ENCODE data around the gene ZNF780A.
"Not testable (repeated sequence)": the region's sequence is repeated elsewhere in the genome, so short reads cannot be mapped to it uniquely, and the experiment has no call there.

The ZNF780A gene

DNA sequence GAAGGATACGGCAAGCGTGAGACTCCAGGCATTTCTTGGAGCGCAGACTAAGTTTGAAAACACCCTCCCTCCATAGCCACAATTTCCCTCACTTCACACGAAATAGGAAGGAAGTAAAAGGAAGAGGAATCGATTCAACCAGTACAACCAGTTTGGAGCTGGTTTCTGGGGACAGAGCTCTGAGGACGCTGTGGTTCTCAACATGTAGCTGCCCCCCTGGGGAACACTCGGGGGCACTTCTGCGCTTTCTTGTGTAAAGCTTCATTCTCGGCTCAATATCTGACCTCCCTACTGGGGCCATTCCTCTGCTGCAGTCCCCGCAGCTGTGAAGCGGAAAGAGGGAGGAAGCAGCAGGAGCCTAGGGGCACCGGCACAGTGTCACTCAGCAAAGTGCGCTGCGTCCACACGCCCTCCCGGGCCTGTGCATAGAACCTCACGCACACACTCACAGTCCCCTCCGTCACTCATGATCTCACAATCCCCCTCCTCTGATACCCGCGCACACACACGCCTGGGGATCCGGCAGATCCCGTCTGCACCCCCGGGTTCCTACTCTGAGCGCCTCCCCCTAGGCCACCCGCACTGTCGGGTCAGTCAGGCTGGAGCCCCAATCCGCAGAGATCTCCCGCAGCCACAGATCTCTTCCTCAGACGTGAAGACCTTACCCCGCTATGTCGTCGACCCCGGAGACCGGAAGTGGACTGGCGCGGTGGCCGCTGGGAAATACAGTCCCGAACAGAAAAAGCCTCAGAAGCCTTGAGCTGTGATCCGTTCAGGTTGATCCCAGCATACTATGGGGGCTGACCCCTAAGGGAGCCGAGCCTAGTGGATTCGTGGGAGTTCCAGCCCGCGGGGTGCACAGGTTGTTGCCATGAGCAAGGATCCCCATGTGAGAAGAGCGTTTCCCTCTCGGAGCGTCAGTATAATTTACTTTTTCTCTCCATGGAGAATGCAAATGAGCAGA is at the start of gene ZNF780A:
ZNF780A (minus strand) TSS at position 703 of the 964 bp plus-strand sequence. CDS start 6,190 bp downstream, outside the sequence.
- peak; percentile 53 for DNase-seq

DNA sequence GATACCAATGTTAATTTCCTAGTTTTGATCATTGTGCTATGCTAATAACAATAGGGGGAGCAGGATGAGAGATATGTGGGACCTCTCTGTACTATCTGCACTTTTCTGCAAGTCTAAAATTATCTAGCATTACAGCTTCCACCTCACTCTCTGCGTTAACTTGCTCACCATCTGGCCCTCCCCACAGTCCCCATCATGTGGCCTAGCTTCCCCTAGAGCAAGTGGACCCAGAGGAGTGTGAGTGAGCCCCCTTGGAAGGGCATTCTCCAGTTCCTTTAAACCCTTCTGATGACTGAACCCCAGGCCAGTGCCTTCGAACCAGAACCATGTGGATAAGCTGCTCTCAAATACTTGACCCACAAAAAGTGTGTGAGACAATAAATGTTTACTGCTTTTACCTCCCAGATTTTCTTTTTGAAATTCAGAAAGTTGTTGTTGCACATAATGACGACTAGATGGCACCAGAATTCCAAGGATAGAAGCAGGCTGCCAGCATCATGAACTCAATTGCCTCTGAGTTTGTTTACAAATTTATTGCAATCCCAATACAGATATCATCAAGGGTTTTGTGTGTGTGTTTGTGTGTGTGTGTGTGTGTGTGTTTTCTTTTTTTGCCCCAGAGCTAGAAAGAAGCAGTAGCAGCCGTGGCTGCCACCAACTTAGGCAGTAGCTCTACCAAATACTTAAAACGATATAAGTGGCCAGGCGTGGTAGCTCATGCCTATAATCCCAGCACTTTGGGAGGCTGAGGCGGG is 49.0 kb upstream of the ZNF780A start:
- DNase-seq: no peak

DNA sequence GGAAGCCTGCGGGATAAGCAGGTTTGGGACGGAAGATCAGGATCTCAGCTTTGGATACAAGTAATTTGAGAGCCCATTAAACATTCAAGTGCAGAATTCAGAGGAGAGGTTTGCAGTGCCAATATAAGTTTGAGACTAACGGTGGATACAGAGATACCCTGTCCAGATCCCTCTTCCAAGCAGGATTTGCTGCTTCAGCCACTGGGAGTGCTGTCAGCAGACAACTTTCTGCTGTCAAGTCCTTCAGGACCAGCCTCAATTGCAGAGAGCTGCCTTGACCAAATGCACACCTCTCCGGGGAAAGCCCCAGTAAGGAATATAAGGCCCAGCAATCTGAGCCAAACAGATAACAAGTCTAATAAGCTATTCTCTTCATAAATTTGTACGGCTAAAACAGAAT is 46.1 kb upstream of the ZNF780A start:
- no peak for DNase-seq

DNA sequence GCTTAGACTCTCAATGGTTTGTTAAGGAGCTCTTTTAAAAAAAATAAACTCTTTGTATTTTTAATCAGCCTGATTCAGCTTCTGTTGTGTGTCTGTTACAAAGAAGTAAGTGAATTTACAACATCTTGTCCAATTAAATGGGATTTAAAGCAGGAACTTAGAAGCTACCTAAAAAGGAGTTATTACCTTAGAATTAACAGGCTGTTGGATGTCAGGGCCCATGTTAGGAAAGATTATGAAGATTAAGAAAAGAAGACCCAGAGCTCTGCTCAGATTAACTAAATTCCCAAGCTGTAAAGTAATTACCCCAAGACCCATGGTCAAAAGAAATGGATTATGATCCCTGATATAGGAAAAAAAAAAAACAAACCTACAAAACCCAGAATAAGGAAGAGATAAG is 44.1 kb upstream of the ZNF780A start:
- no peak for DNase-seq

DNA sequence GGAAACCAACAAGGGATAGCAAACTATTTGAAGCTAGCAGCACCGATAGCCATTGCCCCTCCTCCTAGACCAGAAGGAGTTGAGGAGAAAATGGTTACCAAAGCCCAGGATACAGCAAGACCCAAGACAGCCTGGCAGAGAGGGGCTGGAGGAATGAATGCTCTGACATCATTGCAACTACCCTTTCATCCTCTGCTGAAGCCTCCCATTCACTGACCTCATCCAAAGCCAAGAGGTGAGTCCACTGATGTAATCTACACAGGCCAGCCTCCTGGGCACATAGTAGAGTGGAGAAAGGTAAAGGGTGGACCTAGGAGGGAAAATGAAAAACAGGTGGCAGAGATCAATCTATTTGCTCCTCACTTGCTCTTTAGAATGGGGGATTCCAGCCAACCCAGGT is 42.7 kb upstream of the ZNF780A start:
- no peak for DNase-seq

DNA sequence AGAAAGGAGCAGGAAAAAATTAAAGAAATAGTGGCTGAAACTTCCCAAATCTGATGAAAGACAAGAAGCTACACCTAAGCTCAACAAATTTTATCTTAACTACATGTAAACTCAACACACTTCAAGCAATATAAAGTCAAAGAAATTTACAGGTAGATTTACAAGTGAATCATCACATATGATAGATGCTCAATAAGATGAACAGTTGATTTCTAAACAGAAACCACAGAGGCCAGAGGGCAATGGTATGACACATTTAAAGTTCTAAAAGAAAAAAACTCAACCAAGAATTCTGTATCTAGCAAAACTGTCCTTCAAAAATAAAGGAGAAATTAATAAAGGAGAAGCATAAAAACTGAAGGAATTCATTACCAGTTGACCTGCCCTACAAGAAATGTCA is 39.3 kb upstream of the ZNF780A start:
- DNase-seq: no peak

DNA sequence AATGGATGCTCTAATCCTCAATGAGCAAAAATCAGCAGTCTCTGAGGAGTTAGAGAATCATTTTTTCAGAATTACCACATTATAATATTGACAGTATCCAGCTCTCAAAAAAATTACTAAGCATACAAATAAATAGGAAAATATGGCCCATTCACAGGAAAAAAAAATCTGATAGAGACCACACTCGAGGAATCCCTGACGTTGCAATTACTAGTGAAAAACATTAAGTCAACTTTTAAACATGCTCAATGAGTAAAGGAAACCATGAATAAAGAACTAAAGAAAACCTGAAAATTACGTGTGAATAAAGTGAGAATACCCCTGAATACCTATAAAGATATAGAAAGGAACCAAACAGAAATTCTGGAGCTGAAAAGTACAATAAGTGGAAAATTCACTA is 38.7 kb upstream of the ZNF780A start:
- no peak for DNase-seq

DNA sequence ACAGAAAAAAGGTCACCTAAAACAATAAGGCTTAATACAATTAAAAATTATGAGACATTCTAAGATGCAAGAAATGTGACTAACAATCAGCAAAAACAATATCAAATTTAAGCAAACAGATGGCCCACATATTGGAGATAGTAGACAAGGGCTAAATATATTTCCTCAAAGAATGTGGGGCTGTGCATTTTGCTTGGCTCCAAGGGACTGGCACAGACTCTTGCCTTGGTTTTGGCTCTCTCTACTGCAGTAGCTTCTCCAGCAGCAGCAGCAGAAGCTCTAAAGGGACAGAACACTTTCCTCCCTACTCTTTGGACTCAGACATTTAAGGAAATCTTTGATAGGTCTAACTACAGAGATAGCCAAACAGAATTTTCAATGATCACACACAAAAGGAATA is 38.2 kb upstream of the ZNF780A start:
- DNase-seq: no peak

DNA sequence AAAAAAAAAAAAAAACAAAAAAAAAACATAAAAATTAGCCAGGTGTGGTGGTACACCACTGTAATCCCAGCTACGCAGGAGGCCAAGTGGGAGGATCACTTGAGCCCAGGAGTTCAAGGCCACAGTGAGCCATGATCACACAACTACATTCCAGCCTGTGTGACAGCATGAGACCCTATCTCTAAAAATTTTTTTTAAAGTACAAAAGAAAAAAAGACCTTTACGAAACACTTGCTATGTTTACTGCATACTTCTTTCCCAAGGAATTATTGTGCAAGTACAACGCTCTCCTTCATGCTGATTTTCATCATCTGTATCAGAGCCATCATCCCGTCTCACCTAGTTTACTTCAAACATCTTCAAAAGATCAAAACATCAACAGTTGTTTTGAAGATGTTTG is 28.6 kb upstream of the ZNF780A start:
- DNase-seq: no peak

DNA sequence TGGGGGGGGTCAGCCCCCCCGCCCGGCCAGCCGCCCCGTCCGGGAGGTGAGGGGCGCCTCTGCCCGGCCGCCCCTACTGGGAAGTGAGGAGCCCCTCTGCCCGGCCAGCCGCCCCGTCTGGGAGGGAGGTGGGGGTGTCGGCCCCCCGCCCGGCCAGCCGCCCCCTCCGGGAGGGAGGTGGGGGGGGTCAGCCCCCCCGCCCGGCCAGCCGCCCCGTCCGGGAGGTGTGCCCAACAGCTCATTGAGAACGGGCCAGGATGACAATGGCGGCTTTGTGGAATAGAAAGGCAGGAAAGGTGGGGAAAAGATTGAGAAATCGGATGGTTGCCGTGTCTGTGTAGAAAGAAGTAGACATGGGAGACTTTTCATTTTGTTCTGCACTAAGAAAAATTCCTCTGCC is 27.9 kb upstream of the ZNF780A start:
- DNase-seq: not testable (repeated sequence)

DNA sequence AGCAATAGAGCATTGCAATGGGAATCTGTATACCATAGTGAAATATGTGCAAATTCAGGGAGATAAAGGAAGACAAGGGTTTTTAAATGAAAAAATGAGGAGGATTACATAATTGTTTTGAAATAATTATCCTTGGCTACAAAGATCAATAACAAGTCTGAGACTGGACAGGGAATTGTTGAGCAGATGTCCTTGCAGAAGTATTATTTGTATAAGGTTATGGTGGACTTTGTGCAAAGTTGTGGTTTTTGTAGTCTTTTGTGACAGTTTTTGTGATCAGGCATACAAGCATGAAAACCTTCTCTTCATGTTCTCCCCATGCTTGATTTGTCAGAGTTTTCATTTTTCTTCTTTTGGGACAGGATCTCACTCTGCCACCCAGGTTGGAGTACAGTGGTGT is 25.3 kb upstream of the ZNF780A start:
- no peak for DNase-seq

DNA sequence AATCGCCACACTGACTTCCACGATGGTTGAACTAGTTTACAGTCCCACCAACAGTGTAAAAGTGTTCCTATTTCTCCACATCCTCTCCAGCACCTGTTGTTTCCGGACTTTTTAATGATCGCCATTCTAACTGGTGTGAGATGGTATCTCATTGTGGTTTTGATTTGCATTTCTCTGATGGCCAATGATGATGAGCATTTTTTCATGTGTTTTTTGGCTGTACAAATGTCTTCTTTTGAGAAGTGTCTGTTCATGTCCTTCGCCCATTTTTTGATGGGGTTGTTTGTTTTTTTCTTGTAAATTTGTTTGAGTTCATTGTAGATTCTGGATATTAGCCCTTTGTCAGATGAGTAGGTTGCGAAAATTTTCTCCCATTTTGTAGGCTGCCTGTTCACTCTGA is 23.4 kb upstream of the ZNF780A start:
- not testable (repeated sequence) for DNase-seq

DNA sequence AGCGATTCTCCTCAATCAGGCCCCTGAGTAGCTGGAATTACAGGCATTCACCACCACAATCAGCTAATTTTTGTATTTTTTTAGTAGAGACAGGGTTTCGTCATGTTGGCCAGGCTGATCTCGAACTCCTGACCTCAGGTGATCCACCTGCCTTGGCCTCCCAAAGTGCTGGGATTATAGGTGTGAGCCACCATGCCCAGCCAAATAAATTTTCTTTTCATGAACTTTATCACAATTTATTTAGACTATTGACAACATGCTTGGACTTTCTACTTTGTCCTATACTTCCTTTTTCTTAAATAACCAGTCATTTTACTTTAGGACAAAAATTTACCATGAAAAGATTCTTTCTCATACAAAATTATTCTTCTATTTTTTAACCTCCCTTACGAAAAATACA is 21.5 kb upstream of the ZNF780A start:
- DNase-seq: not testable (repeated sequence)

DNA sequence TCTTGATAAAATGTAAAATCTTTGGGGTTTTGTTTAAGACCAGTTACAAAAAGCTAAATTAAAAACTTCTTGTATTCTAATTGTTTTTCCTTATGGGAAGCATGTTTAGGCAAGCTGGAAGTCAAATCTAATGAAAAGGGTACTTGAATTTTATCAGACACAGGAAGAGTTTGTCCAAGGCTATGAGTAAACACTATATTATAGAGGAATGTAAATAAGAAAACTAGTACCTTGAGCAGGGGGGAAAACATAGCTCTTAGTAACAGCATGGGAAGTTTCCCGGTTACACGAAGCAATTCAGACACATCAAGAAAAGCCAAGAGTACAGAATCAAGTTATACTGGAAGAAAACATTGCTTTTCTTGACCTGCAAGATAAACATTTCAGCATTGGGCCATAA is 19.8 kb upstream of the ZNF780A start:
- DNase-seq: no peak

DNA sequence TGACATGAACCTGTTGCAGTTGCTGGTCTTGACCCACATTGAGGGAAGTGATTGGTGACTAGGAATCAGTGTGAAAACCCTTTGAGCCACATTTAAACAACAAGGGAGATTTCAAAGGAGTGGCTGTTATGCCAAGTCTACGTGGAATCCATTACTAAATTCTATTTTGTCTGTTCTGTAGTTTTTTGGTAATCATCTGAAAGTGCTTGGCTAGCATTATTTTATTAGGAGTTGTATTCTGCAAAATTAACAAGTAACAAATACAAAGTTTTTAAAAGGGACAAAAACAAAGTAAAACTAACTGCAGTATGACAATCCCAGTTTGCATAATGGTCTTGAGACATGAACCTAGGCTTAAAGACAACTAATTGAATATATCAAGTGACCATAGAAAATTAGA is 14.0 kb upstream of the ZNF780A start:
- no peak for DNase-seq

DNA sequence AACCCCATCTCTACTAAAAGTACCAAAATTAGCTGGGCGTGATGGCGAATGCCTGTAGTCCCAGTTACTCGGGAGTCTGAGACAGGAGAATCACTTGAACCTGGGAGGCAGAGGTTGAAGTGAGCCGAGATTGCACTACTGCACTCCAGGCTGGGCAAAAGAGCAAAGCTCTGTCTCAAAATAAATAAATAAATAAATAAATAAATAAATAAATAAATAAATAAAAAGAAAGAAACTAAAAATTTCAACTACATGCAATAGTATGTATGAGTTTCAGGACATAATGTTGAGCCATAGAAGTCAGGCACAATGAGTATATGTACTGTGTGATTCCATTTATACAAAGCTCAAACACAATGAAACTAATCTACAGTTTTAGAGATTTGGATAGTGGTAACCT is 12.9 kb upstream of the ZNF780A start:
- DNase-seq: no peak

DNA sequence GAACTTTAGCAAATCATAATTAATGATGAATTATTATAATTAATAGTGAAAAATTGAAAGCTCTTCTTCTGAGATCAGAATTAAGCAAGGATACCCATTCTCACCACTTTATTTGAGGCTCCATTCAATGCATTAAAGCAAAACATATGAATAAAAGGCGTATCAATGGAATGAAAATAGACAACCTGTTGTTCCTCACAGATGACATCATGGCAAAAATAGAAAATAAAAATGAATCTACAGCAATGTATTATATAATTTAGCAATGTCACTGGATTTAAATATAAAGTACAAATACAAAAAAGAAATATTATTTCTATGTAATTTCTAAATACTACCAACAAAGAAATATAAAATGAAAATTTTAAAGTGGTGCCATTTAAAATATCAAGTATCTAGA is 11.1 kb upstream of the ZNF780A start:
- DNase-seq: no peak

DNA sequence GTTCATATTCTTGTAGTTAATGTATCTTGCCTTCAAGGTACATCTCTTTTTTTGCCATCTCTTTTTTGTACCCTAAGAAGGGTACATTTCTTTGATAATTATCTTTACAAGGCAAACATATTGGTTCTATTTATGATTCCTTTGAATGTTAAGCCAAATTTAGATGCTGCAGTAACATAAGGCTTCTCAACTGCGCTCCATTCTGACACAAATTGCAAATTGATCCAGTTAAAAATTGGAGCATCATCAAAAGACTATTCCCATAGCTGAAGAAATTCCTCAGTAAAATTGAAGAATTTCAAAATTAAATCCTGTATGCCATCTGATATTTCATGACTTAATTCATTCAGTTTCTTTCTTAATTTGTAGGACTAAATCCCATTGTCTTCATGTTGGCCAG is 2.7 kb upstream of the ZNF780A start:
- no peak for DNase-seq

DNA sequence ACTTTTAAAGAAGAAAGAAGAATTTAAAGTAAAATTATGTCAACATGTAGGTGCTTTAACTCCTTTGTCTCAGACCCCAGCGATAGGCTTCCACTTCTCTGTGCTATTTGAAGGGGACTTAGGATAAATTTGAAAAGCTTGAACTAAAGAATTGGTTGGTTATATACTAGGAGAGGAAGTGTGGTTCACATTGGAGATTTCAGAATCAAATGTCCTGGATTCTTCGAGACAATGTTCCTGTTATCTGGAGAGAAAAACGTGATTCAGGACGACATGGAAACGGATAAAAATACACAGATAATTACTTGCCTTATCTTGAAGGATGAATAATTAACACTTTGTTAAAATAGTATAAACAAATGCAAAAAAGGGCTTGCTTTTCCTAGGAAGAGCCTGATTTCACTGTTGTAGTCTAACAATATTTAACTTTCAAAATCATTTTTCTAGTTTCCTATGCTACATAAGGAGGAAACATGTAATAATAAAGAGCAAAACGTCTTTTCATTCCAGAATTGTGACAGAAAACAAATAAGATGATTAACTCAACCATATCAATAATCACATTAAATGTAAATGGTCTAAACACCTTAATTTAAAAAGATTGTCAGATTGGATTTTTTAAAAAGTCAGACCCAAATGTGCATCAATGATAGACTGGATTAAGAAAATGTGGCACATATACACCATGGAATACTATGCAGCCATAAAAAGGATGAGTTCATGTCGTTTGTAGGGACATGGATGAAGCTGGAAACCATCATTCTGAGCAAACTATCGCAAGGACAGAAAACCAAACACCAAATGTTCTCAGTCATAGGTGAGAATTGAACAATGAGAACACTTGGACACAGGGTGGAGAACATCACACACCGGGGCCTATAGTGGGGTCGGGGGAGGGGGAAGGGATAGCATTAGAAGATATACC is 724 bp upstream of the ZNF780A start:
- DNase-seq: no peak

DNA sequence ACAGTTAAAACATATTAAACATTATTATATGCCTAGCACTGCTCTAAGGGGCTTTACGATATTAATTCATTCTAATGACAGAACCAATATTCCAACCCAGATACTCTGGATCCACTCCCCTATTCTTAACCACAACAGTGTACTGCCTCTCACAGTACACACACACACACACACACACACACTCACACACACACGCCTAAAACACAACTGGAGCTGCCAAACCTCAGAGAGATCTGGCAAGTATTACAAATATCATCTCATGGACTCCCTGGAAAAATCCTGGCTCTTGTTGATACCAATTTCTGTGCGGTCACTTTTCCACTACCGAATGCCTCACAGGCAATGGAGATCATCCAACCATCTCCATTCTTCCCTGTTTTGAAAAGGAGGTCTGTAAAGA is 1.3 kb downstream of the ZNF780A start:
- DNase-seq: no peak

DNA sequence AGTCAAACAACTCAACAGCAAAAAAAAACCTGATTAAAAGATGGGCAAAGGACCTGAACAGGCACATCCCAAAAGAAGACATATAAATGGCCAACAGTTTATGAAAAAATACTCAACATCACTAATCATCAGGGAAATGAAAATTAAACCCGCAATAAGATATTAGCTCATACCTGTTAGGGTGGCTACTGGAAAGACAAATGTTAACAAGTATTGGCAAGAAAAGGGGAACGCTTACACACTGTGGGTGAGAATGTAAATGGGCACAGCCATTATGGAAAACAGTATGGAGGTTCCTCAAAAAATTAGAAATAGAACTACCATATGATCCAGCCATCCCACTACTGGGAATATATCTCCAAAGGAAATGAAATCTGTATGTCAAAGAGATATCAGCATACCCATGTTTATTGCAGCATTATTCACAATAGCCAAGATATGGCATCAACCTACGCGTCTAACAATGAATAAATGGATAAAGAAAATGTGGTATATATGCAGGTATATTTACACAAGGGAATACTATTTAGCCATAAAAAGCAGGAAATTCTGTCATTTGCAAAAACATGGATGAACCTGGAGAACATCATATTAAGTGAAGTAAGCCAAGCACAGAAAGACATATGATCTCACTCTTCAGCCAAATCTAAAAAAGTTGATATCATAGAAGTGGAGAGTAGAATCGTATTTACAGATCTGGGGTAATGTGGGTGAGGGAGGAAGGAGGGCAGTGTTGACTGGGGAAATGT is 2.3 kb downstream of the ZNF780A start:
- no peak for DNase-seq

DNA sequence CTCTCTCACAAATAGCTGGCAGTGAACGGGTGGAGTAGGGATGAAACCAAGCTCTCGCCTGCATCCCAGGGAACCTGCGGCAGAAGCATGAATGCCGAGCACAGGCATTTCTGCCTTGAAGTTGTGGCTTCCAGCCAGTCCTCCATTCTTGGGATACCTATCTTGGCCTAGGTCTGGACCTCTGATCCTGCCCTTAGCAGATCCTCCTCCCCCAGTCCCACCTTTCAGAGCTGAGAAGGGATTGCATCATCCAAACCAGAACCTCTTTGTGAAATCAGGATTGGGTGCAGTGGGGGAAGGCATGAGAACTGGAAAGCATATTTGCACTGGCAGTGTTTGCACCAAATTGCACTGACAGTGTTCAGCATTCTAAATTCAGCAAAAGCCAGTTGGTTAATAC is 5.8 kb downstream of the ZNF780A start:
- no peak for DNase-seq

All from T1000 (cell line).